NCI-H82 (cell line): ENCODE data around the gene FAM107B.
"Not testable (repeated sequence)": the region's sequence is repeated elsewhere in the genome, so short reads cannot be mapped to it uniquely, and the experiment has no call there.

ENCODE experiments used
- DNase-seq: peaks from one replicate; lab custom pipeline; 2025; lab: John Stamatoyannopoulos, UW

FAM107B gene

DNA sequence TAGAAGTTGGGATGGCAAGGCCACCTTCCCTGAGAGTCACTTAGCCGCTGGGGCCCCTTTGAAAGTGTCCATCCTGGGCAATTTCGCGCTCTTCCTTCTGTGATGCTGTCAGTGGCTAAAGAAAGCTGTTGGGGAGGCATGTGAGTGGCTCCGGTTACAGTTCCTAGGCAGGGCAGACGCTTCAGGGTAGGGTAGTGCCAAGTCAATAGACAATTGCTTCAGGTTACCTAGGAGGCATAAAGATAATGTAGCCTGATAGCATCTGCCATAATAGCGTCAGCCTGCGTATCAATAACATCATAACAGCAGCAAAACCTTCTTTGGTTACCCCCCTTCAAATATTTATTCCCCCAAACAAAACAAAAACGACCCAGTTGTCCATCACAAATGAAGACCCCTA is at the start of gene FAM107B:
FAM107B (minus strand) TSS at position 101 of the 400 bp plus-strand sequence. CDS start 234 bp downstream, outside the sequence.
- no peak for DNase-seq

DNA sequence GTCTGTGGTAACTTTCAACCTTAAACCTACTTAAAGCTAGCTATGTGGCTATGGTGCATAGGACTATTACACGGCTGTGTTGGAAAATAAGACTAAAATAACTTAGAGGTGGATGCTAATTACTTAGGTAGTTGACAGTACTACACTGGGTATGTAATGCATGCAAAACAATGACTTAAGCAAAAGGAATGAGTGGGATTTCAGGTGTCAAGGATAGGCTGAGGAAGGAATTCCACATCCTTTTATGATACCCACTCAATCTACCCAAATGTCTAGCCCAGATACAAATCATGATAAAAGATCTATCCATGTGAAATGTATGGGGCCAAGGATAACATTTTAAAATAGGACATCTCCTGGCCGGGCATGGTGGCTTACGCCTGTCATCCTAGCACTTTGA is 49.3 kb upstream of the FAM107B start:
- no peak for DNase-seq

DNA sequence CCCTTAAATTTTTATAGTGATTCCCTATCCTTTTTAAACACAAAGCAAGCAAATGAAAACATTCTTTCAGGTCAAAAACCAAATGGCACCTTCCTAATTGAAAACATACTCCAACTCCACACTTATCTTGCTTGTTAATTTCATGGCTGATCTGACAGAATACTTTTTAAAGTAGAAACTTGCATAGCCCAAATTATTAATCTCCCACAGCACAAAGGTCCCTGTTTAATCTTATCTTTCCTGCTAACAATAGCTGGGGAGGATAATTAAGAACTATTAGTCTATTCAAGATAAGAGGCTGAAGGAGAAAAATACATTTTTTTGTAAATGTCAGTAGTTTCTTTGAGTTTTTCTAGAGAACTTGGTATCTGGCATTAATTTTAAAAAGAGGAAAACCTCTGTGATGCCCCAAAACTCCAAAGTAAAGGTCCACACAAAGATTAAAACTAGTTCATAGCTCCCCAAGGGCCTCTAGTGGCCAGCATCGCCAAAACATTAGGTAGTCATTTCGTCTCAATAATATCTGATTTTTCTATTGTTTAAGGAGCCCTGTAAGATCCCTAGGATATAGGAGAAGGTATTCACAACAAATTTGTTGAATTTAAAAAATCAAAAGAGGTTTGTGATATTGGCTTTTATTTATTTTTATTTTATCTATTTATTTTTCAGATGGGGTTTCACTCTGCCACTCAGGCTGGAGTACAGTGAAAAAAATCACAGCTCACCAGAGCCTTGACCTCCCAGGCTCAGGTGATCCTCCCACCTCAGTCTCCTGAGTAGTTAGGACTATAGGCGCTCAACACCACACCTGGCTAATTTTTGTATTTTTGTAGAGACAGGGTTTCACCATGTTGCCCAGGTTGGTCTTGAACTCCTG is 48.4 kb upstream of the FAM107B start:
- DNase-seq = peak; percentile 44

DNA sequence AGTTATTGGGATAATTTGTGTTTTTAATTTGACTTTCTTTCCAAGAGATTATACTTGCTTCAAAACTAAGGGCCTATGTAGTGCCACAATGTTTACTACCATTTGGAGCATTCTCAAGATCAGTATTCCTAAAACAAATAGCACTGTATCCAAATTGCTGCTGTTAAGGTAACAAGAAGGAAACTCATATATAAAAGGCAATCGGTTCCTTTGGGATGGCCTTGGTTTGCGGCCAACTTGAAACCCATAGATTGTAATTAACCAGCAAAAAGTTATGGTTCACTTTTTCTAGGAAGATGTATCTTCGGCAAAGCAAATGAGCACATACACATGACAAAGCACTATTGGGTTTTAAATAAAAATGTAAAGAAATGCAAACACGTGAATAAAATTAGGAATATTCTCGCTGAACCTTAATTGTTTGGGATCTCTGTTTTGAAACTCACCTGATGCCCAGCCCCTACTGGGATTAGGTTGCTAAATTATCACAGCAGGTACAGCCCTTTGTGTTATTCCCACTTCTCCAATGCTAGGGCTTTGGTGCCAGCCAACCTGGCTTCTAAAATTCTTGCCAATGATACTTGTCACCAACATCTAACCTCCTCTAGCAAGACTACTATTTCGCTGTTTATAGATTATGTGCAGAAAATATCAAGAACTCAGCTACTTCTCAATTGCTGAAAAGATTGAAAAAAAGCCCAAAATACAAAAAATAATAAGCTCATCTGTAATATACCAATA is 47.1 kb upstream of the FAM107B start:
- no peak for DNase-seq

DNA sequence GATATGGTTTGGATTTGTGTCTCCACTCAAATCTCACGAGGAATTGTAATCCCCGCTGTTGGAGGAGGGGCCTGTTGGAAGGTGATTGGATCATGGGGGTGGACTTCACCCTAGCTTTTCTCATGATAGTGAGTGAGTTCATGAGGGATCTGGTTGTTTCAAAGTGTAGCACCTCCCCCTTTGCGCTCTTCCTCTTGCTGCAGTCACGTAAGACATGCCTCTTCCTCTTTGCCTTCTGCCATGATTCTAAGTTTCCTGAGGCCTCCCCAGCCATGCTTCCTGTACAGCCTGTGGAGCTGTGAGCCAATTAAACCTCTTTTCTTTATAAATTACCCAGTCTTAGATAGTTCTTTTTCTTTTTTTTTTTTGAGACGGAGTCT is 46.1 kb upstream of the FAM107B start:
- no peak for DNase-seq

DNA sequence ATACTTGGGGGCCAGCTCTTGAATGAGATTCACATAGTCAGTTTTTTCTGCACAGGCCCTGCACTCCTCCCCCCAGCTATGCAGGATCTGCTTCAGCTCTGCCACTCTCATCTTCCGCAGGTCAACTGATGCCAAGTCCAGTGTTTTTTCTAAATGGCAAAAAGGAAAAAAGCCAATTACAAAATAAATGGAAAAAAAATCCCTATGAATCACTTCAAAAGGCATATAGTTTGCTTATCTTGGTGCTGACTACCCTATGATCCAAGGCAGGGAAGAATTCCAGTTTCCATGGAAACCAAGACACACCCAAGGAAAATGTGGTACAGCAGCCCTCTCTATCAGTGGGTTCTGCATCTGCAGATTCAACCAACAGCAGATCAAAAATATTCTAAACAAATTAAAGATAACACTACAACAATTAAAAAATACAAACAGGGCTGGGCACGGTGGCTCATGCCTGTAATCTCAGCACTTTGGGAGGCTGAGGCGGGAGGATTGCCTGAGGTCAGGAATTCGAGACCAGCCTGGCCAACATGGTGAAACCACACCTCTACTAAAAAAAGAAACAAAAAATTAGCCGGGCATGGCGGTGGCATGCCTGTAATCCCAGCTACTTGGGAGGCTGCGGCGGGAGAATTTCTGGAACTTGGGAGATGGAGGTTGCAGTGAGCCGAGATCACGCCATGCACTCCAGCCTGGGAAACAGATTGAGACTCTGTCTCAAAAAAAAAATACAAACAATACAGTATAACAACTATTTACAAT is 45.5 kb upstream of the FAM107B start:
- no peak for DNase-seq

DNA sequence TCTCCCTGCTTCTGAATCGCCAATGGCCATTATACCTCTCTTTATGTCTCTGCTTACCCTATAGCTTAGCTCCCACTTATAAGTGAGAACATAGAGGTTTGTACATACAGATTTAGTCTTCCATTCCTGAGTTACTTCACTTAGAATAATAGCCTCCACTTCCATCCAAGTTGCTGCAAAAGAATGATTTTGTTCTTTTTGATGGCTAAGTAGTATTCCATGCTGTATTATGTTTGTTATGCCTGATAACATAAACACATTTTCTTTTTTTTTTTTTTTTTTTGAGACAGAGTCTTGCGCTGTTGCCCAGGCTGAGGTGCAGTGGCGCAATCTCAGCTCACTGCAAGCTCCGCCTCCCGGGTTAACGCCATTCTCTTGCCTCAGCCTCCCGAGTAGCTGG is 42.0 kb upstream of the FAM107B start:
- not testable (repeated sequence) for DNase-seq

DNA sequence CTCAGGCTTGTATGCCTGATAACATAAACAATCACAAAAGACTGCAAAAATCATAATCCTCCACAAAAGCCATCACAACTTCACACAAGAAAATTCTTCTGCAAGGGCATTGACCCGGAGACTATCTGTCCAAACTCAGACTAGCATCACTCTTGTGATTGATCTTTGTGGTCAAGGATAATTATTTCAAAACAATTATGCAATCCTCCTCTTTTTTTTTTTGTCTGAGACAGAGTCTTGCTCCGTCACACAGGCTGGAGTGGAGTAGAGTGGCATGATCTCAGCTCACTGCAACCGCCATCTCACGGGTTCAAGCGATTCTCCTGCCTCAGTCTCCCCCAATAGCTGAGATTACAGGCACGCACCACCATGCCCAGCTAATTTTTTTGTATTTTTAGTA is 41.0 kb upstream of the FAM107B start:
- DNase-seq = no peak

DNA sequence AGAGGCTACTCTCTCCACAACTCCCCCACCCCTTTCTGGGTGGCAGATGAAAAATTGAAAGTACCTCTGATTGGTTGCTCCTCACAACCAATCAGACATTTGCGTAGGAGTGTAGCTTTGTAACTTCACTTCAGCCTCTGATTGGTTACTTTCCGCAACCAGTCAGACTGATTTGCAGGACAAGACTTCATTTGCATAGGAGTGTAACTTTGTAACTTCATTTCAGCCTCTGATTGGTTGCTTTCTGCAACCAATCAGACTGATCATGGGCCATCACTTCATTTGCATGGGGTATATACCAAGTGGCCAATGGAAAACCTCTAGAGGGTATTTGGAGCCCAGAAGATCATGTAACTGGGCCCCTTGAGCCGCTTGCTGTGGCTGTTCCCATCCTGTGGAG is 37.6 kb upstream of the FAM107B start:
- no peak for DNase-seq

DNA sequence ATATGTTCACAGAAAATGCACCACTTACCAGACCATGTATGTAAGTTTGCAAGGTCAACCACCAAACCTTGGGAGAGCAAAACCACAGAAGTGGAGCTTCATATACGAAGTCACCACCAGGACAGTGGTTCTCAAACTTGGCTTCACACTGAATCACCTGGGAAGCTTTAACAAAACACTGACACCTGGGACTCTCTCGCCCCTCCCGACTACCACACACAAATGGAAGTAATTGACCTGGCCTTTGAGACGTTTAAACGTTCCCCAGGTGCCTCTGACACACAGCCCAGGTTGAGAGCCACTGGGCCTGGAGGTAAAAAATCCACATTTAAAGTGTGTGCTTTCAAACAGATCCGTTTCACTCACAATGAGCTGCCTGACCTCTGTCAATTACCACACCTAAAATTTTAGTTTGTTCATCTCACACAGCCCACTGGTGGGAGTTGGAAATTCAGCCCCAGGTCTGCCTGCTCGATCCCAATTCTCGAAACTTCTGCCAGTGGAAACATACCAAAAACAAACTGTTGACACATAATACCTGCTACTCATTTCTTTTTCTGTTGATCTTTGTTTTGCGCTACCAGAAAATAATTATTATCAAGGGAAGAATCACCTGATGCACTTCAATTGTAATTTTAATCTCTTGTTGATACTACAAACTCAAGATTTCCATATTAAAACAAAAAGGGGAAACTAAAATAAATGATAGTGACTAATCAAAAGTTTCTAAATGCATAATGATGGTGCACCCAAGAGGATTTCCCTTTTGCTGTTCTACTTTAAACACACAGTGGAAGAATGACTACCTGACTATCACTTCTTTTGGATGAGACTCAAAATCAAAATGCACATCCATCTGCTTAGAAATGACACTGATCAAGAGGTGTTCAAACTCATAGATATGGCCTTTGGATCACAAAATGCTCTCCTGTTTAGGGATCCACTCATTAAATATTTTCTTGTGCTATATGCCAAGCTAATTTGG is 36.6 kb upstream of the FAM107B start:
- DNase-seq = no peak

DNA sequence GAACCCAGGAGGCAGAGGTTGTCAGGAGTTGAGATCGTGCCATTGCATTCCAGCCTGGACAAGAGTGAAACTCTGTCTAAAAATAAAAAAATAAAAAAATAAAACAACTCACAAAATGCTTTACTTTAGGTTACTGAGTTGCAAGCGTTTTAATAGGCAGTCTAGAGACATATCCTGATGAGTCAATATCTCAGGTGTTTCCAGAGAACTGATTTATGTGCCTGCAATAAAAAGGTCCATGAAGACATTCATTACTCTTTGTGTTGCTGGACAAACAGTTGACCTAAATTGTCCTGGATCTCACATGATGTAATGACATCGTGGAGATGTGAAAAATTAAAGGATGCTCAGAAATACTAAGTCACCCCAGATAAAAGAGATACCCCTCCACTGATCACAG is 31.6 kb upstream of the FAM107B start:
- DNase-seq = no peak

DNA sequence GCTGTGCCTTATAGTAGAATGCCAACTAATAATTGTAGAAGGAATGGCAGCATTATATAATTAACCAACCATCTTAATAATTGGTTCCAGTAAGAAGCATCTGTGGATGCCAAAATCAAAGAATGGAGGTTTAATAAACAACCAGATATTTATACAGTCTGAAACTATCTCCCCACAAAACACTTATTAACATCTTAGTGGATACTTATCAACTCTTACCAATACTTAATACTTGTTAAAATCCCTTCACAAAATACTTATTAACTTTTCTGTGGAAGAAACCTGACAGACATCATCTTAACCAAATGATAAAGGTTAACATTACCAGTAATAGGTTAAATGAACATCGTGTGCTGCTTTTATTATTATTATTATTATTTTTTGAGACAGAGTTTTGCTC is 29.1 kb upstream of the FAM107B start:
- DNase-seq = no peak

DNA sequence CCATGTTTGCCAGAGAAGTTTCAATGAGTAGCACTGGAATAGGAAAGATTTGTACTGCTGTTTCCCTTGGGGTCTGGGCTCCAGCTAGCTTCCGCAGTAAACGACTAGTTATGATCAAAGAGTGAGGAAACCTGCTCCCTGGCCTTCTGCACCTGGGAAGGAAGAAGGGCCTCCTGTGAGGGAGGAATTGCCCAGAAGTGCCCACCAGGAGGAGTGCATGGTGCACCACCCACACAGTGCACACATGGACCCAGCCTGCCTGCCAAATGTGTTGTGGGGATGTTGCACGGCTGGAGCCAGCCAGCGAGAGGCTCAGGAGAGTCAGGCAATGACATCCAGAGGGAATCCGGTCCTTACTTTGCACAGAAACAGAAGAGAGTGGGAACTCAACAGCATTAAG is 27.0 kb upstream of the FAM107B start:
- DNase-seq = peak; percentile 10

DNA sequence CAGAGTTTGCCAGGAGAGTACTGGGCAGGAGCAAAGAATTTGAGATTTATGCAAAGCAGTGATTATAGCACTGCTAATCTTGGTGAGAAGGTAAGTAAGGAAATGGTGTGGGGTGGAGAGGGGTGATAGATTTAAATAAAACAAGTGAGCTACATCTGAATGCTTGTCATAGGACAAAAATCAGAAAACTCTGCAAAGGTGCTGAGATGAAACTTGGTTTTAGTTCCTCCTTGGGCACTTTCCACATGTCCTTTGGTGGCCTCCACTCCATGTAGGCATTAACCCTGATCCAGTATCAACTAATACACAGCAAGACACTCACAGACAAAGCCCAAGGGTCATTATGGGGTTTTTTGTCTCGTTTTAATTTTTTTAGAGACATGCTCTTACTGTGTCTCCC is 25.7 kb upstream of the FAM107B start:
- no peak for DNase-seq

DNA sequence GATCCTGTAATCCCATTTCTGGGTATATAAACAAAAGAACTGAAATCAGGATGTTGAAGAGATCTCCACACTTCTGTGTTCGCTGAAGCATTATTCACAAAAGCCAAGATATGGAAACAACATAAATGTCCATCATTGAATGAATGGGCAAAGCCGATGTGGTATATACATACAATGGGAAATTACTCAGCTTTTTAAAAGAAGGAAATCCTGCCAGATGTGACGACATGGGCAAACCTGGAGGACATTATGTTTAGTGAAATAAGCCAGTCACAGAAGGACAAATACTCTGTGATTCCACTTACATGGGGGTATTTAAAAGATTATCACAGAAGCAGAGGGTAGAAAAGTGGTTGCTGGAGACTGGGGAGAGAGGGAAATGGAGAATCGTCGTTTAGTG is 23.9 kb upstream of the FAM107B start:
- no peak for DNase-seq

DNA sequence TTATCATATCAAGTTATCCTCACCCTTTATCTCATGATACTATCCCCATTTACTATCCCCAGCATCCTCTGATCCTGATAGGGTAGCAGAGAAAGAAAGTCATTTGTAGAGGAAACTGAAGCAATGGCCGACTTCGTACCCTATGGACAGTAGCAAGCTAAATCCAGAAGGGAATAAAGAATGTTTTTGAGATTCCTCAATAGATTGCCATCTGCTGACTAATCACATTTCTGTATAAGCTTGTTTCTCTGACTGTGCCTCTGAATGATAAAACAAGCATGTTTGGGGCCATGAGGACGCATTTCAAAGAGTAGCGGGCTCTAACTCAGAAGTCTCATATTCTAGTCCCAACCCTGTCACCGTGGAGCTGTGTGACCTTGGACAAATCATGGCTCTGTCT is 13.2 kb upstream of the FAM107B start:
- DNase-seq = no peak

DNA sequence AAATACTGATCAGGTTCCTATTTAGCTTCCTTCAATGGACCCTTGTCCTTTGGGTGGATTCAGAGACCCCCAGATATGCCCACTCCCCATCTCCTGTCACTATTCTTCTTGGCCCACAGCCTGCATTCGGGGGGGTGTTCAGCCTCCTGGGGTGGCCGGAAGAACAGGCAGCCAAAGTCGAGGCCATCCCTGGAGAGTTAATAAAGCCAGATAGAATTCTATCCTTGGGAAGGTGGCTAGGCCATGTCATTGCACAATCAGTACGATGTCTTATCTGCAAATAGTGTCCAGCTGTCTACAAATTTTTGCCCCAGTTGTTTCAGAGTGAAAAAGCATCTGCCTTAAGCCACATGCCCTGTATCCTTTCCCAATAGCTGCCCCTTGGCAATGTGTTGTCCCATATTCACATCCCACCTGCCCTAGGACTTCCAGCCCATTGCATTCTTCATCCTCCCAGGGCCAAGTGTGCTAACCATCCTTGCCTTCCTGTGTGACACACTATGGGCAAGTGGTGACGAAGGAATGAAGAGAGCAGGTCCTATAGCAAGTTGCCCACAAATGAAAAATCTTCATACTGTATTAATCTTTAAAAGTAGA is 9.9 kb upstream of the FAM107B start:
- no peak for DNase-seq

DNA sequence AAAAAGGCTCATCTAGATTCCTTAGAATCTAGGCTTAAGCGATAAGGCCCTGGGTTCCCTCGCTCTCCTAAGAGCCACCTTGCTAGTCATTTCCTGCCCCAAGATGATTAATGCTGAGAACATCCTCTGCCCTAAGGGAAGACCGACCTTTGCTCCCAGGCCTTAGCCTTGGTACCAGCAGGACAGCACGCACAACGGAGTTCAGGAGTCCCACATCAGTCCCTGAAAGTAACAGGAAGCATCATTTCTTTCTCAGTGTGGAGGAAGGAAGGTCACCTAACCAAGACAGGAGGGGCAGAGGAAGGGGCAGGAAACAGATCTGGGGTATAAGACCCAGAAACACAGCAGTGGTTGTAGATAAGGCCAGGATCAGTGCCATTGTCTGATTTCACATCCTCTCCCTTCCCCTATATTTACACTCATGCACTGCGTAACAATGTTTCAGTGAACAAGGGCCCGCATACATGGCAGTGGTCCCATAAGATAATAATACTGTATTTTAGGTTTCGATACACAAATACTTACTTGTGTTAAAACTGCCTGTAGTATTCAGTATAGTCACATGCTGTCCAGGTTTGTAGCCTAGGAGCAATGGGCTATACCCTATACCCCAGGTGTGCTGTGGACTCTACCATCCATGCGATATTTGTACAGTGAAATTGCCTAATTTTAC is 8.1 kb upstream of the FAM107B start:
- no peak for DNase-seq

DNA sequence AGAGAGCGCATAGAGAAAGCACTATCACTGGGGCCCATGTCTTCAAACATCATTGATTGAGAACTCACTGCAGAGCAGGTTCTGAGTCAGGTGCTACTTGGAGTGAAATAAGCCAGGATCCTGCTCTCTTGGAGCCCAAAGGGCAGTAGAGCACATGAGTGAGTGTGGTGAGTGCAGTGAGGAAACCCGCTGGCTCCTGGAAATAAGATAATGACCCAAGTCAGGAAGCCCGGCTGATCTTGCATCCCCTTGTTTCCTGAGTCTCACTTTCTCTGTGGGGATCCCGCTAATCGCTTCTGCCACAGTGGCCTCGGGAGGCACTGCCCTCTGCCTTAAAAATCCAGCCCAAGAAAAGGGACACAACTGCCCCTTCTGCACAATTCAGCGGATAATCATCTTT is 7.1 kb upstream of the FAM107B start:
- DNase-seq = no peak

DNA sequence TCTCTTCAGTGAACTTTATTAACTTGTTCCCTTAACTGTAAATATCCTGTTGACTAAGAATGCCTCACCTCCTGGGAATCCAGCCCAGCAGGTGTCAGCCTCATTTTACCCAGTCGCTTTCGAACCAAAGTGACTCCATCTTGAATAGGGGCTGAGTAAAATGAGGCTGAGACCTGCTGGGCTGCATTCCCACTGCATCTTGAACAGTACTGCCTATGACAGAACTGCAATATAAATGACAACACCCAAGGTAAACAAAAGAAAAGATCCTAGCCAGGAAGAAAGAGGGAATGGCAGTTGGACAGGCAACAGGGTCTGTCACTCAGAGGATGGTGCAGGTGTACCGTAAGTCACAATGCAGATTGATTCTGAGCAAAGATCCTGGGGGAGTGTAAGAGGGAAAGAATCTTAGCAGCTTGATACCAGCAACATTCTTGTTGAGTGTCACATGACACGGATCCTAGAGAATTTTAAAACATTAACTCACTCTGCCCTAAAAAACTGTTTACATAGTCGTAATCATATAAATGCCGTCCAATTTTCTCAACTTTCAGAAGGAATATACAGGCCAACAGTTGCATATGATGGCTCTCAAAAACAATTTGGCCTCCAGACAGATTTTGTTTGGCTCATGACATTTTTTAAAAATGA is 4.4 kb upstream of the FAM107B start:
- no peak for DNase-seq
